NK-92 treated with Interleukin-12 subunit alpha and Interleukin-12 subunit beta, amount 100 ng/mL, for 24 hours (cell line): Measurements from ENCODE around the gene RAD54L.
A peak's percentile ranks its signal among the peaks of the same experiment; 100 is the strongest.
"Not testable (repeated sequence)": the region's sequence is repeated elsewhere in the genome, so short reads cannot be mapped to it uniquely, and the experiment has no call there.

Experiments
- DNase-seq: peaks from one replicate; lab custom pipeline; 2025; lab: John Stamatoyannopoulos, UW

The RAD54L gene

DNA sequence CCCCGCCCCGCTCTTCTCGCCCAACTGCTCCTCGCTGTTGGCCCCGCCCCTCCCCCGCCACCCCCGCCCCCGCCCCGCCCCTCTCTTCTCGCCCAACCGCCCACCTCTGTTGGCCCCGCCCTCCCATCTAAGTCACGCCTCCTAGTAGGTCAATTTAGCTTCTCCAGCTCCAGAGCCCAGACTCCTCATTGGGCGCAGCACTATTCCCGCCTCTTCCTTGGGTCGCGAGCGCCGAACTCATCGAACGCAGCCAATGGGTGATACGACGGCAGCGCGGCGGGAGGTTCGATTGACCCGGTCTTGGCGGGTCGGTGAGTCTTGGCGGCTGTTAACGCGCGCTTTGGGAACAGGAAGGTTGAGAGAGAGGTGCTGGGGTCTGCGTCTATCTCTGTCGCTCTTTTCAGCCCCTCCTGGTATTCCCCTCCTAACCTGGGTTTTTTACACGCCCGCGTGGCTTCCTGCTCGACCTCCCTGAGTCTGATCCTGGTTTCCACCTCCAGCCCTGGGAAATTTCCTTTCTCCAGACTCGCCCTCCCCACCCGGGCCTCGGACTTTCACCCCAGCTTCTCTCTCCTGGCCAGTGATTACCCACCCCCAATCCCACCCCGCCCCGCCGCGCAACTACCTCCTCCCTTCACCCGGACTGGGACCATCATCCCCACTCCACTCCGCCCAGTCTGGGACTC lies at the start of gene RAD54L:
Gene RAD54L (plus strand): TSS at position 328 of the 686 bp plus-strand sequence. CDS start 643 bp downstream, outside the sequence.
- DNase-seq, result peak; percentile 96

DNA sequence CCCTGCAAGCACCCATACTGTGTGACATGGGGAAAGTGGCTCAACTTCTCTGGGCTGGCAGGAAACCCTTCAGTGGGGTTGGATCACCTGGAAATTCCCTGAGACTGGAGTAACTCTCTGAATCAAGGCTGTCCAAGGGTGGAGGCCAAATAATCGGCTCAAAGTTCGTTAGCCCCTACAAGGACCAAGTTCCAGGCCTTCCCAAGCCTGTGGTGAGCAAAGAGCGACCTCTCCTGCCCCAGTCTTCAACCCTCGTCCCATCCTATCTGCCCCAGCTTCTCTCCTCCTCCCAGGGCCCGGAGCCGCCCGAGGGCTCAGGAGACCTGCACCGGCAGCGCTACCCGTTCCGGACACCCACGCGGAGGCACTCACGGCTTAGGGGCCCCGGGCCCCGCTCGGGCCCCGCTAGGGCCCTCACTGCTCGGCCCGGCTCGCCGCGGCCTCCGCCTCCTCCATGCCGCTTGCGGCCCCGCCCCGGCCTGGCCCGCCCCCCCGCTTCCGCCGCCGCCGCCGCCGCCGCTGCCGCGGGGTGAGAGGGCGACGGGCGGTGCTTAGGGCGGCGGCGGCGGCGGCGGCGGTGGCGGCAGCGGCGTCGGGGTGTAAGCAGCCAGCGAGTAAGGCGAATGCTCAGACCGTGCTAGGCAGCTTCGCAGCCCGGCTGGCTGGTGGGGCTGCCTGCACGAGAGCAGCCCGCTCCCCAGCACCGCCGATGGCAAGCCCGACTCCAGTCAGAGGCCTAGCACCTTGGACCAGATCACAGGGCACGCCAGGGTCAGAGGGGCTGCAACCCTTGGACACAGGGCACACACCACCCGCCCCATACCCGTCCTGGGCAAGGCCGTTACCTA lies 49.4 kb upstream of the RAD54L start, which contains the start of gene POMGNT1:
Gene POMGNT1 (minus strand): TSS at position 471 of the 848 bp plus-strand sequence. CDS start 613 bp downstream, outside the sequence.
- peak; percentile 45 for DNase-seq

DNA sequence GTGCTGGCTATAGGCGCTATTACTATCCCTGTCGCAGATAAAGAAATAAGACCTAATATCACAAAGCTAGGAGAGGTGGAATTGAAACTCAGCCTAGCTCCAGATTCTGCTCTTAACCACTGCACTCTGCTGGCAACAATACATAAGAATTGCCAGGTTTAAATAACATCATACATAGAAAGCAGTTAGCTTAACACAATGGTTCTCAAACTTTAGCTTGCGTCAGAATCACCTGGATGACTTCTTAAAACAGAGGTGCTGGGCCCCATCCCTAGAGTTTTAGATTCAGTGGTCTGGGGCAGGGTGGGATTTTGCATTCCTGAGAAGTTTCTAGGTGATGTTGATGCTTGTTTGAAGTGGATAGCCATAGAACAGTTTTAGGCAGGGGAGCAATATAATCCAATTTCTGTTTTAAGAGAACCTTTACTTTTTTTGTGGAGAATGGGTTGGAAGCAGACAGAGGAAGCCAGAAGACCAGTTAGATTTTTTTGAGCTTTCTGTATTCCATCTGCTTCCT lies 48.3 kb upstream of the RAD54L start:
- DNase-seq, result no peak

DNA sequence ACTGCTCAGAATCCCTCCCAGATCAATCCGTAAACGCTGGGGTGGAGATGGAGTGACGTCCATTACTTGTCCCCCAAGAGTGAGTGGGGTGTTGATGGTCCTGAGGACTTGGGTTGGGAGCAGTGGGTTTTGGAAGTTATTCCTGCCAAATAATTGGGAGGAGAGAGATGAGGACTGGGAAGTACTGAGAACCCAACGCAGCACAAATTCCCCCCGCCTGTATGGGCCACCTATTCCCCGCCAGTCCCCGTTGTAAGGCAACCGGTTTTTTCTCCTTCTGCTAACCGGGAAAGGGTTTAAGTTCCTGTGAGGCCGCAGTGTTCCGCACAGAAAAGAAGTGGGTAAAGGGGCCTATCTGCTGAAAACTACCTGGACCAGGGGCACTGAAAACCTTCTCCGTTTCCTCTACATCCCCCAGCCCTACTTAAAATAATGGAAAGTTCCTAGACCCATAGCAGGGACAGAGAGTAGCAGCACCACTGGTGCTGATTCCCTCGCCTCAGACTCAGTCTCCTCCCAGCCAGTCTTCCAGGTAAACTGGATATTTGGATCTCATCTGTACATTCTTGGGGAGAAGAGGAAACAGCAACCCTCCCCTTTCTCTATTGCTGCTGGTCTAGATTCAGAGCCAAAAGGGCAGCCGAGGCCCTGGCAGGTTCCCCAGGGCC lies 43.7 kb upstream of the RAD54L start:
- DNase-seq, result no peak

DNA sequence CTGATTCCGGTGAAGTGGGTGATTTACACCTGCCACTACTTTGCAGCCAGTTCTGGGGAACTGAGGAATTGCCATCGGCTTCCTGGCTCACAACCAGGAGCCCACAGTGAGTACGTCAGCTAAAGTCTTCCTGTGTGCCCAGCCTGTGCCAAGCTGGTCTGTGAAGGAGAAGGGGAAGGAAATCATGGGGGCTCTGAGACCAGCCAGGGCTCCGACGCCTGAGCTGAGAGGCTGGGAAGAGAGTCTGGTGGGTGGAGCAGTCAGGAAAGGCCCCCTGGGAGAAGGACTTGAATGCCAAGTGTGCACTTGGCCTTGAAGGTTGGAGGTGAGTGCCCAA lies 43.2 kb upstream of the RAD54L start:
- DNase-seq, result no peak

DNA sequence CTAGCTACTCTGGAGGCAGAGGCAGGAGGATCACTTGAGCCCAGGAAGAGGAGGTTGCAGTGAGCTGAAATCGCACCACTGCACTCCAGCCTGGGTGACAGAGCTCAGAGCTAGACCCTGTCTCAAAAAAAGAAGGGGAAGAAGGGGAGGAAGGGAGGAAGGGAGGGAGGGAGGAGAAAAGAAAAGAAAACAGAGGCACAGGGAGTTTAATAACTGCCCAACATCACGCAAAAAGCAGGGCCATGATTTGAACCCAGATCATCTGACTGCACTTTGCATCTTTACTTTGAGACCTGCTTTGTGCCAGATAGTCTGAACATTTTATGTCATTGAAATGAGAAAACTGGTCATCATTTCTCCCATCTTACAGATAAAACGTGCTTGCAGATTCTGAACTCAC lies 42.4 kb upstream of the RAD54L start:
- DNase-seq, result no peak

DNA sequence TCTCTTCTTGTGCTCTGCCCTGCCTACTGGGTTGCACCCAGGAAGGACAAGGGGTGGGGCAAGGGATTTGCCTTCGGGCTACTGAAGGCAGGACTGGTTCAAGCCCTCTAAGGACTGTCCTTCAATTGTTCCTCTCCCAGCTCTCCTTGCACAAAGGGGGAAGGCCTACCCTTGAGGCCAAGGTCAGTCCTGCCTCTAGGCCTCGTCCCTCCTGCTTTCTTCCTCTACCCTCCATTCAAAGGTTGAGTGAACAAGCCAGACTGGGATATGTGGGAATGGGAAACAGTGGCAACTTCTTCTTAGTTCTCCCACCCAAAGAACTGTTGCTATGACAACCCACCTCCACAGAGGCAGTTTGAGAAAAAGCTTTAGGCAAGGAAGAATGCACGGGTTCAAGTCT lies 41.8 kb upstream of the RAD54L start:
- no peak for DNase-seq

DNA sequence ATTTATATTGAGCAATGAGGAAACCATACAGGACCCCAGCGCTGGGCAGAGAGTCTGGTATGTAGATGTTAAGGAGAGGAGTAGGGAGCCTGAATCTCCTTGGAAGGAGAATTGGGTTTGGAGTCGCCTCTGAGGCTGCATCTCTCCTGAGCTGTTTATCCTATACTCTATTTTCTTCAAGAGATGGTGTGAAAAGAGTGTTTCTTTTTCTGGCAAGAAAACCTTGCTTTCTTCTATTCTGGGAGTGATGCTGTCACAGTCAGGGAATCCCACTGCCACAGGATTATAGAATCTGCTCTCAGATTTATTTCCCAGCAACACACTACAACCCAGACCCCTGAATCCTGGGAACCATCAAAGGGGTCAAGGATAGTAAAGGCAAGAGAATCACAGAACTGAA lies 41.2 kb upstream of the RAD54L start:
- DNase-seq, result no peak

DNA sequence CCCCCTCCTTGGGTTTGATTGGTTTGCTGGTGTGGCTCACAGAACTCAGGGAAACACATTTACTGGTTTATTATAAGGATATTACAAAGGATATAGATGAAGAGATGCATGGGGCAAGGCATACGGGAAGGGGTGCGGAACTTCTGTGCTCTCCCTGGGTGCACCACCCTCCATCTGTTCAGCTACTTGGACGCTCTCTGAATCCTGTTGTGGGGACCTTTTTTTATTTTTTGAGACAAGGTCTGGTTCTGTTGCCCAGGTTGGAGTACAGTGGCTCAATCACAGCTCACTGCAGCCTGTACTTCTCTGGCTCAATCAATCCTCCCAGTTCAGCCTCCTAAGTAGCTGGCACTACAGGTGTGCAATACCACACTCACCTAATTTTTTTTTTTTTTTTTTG lies 37.0 kb upstream of the RAD54L start:
- no peak for DNase-seq

DNA sequence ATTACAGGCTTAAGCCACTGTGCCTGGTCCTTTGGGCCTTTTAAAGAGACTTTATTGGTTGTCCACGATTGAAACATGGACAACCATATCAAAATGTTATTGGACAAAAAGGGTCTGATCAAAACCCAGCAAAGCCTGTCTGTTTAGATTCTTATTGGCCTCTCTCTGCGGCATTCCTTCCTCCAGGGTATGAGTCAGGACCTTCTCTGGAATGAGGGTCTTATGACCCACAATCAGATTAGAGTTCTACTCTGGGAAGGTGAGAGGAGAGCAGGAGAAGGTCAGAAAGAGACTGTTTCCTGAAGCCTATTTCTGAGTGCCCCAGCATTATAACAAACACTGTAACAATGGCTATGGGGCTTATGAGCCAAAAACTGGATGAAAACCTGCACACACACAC lies 36.5 kb upstream of the RAD54L start:
- no peak for DNase-seq

DNA sequence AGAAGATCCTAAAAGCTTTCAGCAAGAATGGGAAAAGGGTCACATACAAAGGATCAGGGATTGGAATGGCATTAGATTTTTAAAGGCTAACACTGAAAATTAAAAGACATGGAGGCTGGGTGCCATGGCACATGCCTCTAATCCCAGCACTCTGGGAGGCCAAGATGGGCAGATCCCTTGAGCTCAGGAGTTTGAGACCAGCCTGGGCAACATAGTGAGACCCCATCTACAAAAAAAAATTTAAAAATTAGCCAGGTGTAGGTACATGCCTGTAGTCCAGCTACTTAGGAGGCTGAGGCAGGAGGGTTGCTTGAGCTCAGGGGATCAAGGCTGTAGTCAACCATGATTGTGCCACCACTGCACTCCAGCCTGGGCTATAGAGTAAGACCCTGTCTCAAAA lies 32.1 kb upstream of the RAD54L start:
- no peak for DNase-seq

DNA sequence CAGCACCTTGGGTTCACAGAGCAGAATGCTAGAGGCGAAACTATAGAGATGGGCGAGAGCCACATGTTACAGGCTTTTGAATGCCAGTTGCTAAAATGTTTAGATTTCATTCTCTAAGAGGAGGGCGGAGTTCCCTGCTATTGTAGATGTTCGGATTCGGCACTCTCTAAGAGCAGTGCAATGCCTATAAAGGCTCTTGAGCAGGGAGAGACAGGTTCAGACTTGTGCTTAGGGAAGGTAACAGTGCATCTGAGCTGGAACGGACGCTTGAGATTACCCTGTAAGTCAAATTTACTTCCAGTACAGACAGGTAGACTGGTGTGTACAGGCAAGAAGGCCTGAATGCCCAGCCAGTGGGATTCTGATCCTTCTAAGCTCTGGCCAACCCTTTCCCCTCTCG lies 29.1 kb upstream of the RAD54L start:
- no peak for DNase-seq

DNA sequence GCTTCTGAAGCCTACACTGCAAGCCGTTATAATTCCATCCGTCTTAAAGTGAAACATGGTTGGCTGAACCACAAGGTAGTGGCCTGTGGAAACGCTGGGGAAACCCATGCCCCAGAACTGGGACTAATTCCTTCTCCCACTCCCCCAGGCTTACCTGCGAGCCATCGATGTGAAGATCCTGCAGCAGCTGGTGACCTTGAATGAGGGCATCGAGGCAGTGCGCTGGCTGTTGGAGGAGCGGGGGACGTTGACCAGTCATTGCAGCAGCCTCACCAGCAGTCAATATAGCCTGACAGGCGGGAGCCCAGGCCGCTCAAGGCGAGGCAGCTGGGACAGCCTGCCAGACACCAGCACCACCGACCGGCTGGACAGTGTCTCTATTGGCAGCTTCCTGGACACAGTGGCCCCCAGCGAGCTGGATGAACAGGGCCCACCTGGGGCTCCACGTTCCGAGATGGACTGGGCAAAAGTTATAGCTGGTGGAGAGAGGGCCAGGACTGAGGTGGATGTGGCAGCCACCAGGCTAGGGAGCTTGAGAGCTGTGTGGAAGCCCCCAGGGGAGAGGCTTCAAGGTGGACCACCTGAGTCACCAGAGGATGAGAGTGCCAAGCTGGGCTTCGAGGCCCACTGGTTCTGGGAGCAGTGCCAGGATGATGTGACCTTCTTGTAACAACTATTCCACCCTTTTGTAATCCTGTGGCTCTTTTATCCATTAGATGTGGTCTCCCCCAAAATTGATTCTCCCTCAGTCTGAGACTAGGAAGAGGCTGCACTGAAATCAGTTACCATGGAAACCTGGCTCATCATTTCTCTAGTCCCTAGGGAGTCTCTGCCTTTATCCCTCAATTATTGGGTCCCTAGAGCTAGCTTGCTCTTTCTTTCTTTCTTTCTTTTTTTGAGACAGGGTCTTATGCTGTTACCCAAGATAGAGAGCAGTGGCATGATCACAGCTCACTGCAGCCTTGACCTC lies 27.7 kb upstream of the RAD54L start:
- no peak for DNase-seq

DNA sequence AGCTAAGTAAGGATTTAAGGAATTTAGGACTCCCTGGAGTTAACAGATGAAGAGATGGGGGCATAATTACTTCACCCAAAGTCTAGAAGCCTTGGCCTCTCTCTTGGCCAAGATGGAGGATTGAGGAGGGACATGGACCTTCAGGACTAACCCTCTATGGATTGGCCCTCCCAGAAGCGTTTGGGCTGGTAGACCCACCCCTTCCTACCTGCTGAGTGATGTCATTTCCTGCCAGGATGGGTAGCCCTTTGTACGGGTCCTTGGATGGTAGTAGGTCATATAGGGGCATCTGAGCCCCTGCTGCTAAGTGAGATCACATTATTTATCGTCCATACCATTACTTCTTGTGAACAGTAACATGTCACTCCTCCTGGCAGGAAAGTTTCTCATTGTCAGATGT lies 26.8 kb upstream of the RAD54L start:
- DNase-seq, result no peak

DNA sequence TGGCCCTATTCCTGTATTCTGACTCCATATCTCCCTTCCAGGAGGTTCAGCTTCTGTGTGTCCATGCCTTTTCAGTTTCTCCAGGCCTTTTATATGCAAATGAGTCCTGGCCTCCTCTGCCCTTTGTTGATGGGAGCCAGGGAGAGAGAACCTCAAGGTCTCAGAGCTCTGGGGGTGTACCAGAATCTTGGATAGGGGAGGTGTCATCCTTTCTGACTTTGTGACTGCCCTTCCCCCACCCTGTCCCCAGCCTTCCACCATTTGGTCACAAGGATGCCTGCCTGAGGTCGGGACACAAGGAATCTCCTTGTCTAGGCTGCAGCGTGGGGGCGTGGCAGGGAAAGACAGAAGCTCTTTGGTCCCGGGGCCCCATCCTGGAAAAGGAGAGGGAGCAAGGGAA lies 25.8 kb upstream of the RAD54L start:
- no peak for DNase-seq

DNA sequence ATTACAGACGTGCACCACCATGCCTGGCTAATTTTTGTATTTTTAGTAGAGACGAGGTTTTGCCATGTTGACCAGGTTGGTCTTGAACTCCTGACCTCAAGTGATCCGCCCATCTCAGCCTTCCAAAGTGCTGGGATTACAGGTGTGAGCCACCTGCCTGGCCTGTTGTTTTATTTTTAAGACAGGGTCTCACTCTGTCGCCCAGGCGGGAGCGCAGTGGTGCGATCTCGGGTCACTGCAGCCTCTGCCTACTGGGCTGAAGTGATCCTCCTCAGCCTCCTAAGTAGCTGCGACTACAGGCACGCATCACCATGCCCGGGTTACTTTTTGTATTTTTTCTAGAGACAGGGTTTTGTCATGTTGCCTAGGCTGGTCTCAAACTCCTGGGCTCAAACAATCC lies 24.5 kb upstream of the RAD54L start:
- not testable (repeated sequence) for DNase-seq

DNA sequence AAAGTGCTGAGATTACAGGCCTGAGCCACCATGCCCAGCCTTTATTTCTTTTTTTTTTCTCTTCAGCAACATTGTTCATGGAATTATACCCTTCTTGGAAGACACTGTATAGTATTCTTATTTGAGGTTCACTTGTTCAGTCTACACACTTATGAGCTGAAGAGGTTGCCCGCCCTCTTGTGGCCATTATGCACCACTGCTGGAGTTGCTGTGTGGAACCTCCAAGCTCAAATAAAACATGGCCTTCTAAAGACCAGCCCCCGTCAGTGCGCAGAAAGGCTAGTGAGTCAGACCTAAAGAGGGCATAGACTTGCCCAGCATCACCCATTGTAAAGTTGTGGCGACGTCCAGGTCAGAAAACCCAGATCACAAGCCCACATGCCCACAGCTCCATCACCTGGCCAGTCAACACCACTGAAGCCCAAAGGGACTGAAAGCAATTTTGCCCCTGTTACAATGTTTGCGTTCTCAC lies 24.1 kb upstream of the RAD54L start:
- peak; percentile 26 for DNase-seq

DNA sequence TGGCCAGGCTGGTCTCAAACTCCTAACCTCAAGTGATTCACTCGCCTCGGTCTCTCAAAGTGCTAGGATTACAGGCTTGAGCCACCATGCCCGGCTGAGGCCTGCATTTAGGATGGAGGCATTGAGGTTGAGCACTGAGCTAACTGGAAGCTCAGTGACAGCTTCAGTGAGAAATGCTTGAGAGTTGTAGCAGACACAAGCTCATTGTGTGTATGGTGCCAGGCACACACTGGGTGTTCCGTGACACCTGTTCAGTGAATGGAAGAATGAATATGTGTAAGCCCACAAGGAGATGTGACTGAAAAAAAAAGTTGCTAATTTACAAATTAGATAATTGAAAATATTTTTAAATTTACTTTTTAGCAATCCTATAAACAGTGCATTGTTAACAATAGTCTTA lies 22.6 kb upstream of the RAD54L start:
- no peak for DNase-seq

DNA sequence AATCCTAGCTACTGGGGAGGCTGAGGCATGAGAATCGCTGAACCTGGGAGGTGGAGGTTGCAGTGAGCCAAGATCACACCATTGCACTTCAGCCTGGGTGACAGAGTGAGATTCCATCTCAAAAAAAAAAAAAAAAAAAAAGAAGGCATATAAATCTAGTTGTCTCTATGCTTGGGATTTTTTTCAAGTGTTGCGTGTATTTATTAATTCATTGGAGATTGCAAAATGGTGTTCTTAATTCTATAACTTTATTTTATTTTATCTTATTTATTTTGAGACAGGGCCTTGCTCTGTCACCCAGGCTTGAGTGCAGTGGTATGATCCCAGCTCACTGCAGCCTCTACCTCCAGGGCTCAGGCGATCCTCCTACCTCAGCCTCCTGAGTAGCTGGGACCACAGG lies 16.3 kb upstream of the RAD54L start:
- not testable (repeated sequence) for DNase-seq

DNA sequence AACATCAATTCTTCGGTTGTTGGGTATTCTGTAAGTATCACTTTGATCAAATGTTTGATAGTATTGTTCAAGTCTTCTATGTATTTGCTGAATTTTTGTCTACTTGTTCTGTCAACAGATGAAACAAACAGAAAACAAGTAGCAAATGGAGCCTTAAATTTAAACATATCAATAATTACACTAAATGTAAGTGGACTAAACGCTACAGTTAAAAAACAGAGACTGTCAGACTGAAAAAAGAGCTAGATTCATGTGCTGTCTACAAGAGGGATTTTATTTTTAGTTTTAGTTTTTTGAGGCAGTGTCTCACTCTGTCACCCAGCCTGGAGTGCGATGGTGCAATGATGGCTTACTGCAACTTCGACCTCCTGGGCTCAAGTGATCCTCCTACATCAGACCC lies 10.7 kb upstream of the RAD54L start:
- DNase-seq, result no peak

DNA sequence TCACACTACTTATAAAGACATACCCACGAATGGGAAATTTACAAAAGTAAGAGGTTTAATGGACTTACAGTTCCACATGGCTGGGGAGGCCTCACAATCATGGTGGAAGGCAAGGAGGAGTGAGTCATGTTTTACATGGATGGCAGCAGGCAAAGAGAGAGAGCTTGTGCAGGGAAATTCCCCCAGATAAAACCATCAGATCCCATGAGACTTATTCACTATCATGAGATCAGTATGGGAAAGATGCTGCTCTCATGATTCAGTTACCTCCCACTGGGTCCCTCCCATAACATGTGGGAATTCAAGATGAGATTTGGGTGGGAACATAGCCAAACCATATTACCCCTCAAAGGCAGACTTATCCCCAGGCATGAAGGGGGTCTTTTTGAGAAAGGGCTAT lies 8.7 kb upstream of the RAD54L start:
- not testable (repeated sequence) for DNase-seq
